Stimulated activated CD4-positive, alpha-beta T cell treated with anti-CD3 and anti-CD28 coated beads, TNF-alpha, amount 100 ng/mL, for 4 hours (primary cell): ENCODE data around the gene NONO.
A peak's percentile ranks its signal among the peaks of the same experiment; 100 is the strongest.
"Not testable (repeated sequence)": the region's sequence is repeated elsewhere in the genome, so short reads cannot be mapped to it uniquely, and the experiment has no call there.

Experiments
- DNase-seq, 3 experiments: peaks; one replicate each; pipeline ENCODE4 v3.0.0-alpha.2; 2020; ENCODE audit warnings: low read depth in 3 of 3

The NONO gene

DNA sequence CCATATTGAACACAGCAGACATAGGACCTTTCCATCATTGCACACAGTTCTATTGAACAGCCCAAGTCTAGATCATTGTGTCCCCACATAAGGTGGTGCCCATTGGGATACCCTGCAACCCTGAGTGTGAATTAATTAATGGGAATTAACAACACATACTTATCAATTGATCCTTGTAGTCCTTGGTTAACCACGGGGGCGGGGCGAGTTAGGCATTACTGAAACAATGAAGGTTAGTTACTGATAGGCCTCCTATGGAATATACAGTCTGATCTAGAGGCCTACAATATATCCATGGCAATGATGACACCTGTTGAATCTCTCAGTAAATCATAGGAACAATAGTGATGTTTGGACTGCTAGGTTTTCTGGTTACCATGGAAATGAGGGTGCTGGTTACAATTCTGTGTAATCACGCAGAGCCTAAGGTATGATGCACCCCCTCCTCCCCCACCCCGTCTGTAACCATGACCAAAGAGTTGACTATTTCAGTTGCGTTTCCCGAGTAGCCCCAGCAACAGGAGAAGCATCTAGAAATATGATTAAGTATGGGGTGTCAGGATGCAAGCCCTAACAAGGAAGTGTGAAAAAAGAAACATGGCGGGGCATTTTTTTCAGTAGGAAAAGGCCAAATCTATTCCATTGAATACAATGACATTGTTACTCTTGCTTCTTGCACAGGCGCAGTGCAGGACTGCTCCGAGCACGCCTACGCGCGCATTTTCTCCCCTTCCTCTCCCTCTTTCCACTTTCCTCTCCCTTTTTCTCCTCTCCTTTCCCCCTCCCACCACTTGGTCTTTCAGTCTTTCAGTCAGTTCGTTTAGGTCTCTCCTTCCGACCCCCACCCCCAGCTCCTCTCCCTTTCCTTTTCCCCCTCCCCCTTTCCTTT is 677 bp upstream of the NONO start:
- DNase-seq: peak in 2 of 3 experiments; percentile 5 to 30

DNA sequence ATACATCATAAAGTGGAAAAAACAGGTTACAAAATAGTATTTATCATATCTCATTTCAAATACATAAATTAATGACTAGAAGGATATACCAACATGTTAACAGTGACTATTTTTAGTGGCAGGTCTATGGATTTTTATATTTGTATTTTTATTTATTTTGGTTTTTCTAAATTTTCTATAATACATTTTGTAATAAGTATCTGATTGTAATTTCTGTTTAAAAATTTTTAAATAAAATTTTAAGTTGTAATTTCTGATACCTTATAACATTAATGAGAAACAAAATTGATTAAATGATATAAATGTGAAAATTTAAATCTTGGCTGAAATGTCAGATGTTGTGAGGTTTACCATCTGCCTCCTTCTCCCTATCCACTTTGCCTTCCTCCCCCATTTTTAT is 2.5 kb downstream of the NONO start:
- no peak for DNase-seq

- no peak for DNase-seq
Measured at GRCh38 chrX:71291381-71291780, 7.9 kb downstream of the NONO start.

DNA sequence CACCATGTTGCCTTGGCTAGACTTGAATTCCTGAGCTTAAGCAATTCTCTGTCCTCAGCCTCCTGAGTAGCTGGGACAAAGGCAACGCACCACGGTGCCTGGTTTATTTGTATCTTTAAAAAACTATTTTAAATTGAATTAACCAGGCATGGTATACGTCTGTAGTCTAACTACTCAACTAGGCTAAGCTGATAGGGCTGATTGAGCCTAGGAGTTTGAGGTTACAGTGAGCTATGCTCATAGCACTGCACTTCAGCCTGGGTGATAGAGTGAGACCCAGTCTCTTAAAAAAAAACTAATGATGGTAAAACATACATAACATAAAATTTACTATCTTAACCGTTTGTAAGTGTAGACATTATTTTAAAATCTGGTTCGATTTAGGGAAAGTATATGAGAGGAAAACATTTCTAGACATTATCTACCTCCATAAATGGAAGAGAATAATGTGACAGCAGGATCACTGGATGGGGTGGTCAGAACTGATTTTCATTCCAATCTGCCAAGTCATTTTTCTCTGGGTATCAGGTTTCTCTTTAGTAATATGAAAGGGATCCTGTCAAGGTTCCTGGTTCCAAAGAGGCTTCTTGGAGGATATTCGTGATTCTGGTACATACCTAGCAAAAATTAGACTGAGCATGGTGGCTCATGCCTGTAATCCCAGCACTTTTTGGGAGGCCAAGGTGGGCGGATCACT is 9.4 kb downstream of the NONO start:
- no peak for DNase-seq

GRCh38 chrX:71296806-71297205 is 13.4 kb downstream of the NONO start:
- DNase-seq: no peak

- no peak for DNase-seq
Measured at GRCh38 chrX:71298119-71298518, 14.7 kb downstream of the NONO start.

DNA sequence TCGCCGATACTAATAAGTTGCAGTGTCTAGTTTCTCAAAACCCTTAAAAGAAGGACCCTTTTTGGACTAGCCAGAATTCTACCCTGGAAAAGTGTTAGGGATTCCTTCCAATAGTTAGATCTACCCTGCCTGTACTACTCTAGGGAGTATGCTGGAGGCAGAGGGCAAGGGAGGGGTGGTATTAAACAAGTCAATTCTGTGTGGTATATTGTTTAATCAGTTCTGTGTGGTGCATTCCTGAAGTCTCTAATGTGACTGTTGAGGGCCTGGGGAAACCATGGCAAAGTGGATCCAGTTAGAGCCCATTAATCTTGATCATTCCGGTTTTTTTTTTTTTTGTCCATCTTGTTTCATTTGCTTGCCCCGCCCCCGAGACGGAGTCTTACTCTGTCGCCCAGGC is 16.6 kb downstream of the NONO start:
- not testable (repeated sequence) for DNase-seq

DNA sequence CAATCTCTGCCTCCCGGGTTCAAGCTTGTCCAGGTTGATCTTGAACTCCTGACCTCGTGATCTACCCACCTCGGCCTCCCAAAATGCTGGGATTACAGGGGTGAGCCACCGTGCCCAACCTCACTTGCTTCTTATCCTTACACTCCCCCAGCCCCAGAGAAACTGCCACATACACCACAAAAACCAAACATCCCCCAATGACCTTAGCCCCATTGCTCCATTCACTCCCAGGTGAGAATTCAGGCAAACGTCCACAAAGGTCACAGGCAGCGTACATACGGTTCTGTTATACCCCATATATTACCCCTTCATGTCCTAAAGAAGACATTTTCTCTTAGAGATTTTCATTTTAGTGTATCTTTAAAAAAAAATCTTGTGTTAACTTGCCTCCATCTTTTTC is 17.1 kb downstream of the NONO start:
- DNase-seq: not testable (repeated sequence)

GRCh38 chrX:71301195-71301924 is 17.9 kb downstream of the NONO start, which contains the start of gene ITGB1BP2:
Gene ITGB1BP2, plus strand, starts transcription at chrX:71301750. Its CDS starts 57 bp downstream, at chrX:71301807.
- no peak for DNase-seq

DNA sequence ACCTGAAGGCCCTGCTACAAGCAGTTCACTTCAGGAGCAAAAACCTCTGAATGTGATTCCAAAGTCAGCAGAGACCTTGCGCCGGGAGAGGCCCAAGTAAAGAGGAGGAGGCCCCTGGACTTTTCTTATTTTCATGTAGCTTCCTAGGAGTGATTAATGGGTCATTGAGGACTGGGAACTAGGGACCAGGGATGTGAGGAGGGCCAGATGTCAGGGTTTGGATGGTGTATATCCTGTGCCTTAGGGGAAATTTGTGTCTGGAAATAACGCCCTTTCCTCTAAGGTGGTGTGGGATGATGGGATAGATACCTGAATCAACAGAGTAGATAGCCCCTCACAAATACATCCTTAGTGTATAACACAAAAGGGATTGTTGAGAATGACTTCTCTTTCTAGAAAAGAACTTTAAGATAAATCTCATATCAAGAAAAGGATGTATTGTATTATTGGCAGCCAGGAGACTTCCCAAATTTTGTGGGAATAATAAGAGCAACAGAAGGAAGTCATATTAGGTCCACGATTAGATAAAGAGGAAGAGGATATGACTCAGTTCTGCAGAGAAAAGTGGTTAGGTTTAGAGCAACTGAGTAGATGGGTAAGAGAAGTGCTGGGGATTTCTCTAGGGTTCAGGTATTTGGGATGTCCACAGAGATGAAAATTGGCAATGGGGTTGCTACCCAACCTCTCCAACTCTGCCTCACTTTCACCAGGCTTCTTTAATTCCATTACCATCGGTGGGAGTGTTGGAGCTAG is 19.2 kb downstream of the NONO start:
- DNase-seq: no peak

GRCh38 chrX:71304561-71304960 is 21.1 kb downstream of the NONO start:
- DNase-seq: no peak

- no peak for DNase-seq
Measured at GRCh38 chrX:71315917-71316316, 32.5 kb downstream of the NONO start.

- not testable (repeated sequence) for DNase-seq
Measured at GRCh38 chrX:71316959-71317358, 33.5 kb downstream of the NONO start.

GRCh38 chrX:71320126-71320525 is 36.7 kb downstream of the NONO start:
- DNase-seq: no peak

DNA sequence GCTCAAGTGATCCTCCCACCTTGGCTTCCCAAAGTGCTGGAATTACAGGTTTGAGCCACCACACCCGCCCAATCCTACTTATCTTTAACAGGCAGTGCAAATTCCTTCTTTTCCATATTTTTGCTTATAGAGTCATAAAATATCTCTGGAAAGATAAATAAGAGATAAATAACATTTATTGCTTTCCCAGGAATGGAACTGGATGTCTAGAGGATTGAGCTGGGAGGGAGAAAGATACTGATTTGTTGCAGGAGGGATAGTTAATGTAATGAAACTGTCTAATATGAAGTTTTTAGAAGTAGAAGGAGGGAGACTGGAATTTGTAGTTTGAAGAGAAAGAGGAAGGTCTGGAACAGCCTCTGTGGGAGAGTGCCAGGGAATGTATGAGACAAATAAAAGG is 38.3 kb downstream of the NONO start:
- DNase-seq: no peak

DNA sequence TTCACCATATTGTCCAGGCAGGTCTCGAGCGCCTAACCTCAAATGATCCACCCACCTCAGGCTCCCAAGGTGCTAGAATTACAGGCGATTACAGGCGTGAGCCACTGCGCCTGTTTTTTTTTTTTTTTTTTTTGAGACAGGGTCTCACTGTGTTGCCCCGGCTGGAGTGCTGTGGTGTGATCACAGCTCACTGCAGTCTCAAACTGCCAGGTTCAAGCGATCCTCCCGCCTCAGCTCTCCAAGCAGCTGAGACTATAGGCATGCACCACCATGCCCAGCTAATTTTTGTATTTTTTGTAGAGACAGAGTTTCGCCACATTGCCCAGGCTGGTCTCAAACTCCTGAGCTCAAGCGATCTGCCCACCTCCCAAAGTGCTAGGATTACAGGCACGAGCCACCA is 41.0 kb downstream of the NONO start:
- DNase-seq: not testable (repeated sequence)

DNA sequence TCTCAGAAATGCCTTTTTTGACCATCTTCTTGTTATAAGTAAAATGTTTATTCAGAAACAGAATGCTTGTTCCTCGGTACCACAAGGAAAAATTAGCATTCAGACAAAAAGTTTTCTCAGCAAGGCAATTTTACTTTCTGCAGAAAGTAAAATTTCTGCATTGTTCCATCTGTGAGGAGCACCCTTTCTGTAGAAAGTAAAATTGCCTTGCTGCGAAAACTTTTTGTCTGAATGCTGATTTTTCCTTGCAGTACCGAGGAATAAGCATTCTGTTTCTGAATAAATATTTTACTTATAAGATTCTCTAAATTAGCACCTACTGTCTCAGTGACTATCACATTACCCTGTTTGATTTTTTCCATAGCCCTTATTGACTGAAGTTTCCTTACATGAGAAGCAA is 43.0 kb downstream of the NONO start:
- no peak for DNase-seq

- not testable (repeated sequence) for DNase-seq
Measured at GRCh38 chrX:71349151-71349665, 65.8 kb downstream of the NONO start.

GRCh38 chrX:71349867-71350266 is 66.4 kb downstream of the NONO start:
- DNase-seq: not testable (repeated sequence)
